HG03280 (cell line): ENCODE data around the gene SLC37A4.

Experiments
- ATAC-seq: cut with Tn5 transposase; IDR thresholded peaks from one replicate; pipeline ENCODE4 v1.9.1; 2021; ENCODE audit warnings: mild to moderate bottlenecking, moderate library complexity; ENCODE audit not compliant: unreplicated experiment

The SLC37A4 gene

GRCh38 chr11:118979434-118979833 is 51.2 kb downstream of the SLC37A4 start:
- no peak for ATAC-seq

GRCh38 chr11:118975771-118976709 is 54.6 kb downstream of the SLC37A4 start:
- ATAC-seq, result no peak
